K562 (cell line): Measurements from ENCODE around the gene MCEMP1. TPM values are rescaled to one million over a fixed set of nuclear protein-coding genes. Genes with fewer than 3 reads are reported as not detected.

Source experiments
- CBX3 ChIP-seq, 2 experiments: IDR thresholded peaks; 1 replicate in 1 of 2; 2 replicates in 1 of 2; pipeline ENCODE4 v1.6.1; 2012; ENCODE audit warnings: inconsistent platforms in 2 of 2, low read length in 2 of 2, borderline replicate concordance in 1 of 2, control low read depth in 1 of 2
- COPS2 ChIP-seq: fragments of 450-650 bp; conservative IDR thresholded peaks from 2 replicates; pipeline ENCODE4 v1.6.1; 2016; ENCODE audit warnings: mild to moderate bottlenecking, moderate library complexity
- HINFP ChIP-seq: fragments of 450-650 bp; conservative IDR thresholded peaks from 2 replicates; pipeline ENCODE4 v1.6.1; 2016; ENCODE audit warnings: missing genetic modification characterization, low read depth, mild to moderate bottlenecking, control low read depth, missing compliant biosample characterization
- IRF2 ChIP-seq: sonication (generic); formaldehyde crosslinking; IDR thresholded peaks from 2 replicates; pipeline ENCODE4 v1.8.1; 2022; ENCODE audit warnings: mild to moderate bottlenecking, missing genetic modification reagents
- KDM4B ChIP-seq, 2 experiments: fragments of 450-650 bp in 1 of 2; sonication (generic) in 1 of 2; IDR thresholded peaks; 2 replicates each; pipeline ENCODE4 v1.6.1; 2016 to 2017; ENCODE audit warnings: borderline replicate concordance in 2 of 2, antibody characterized with exemption in 1 of 2, low read depth in 1 of 2, mild to moderate bottlenecking in 1 of 2
- MXI1 ChIP-seq: IDR thresholded peaks from 2 replicates; pipeline ENCODE4 v1.6.1; 2011; ENCODE audit warnings: low read depth, mild to moderate bottlenecking, improper control_type of control experiment, low read length
- NELFE ChIP-seq: IDR thresholded peaks from 2 replicates; pipeline ENCODE4 v1.6.1; 2011; ENCODE audit warnings: mild to moderate bottlenecking; ENCODE audit not compliant: insufficient read depth, insufficient read length
- SETDB1 ChIP-seq: IDR thresholded peaks from one replicate; pipeline ENCODE4 v1.6.1; 2012; ENCODE audit warnings: low read length, control low read depth, inconsistent platforms
- ZBTB43 ChIP-seq: sonication (generic); formaldehyde crosslinking; IDR thresholded peaks from 2 replicates; pipeline ENCODE4 v1.8.0; 2023; ENCODE audit warnings: mild to moderate bottlenecking, missing genetic modification reagents
- ZC3H4 ChIP-seq: sonication (generic); formaldehyde crosslinking; IDR thresholded peaks from 2 replicates; pipeline ENCODE4 v1.9.0; 2021; ENCODE audit warnings: missing genetic modification reagents, borderline replicate concordance
- ZNF551 ChIP-seq: fragments of 250-450 bp; sonication (Bioruptor Pico); IDR thresholded peaks from 2 replicates; pipeline ENCODE4 v1.5.0; 2021; ENCODE audit warnings: mild to moderate bottlenecking, moderate library complexity
- ZNF592 ChIP-seq: fragments of 450-650 bp; IDR thresholded peaks from 2 replicates; pipeline ENCODE4 v1.6.1; 2017; ENCODE audit warnings: antibody characterized with exemption, mild to moderate bottlenecking
- polyA plus RNA-seq, 8 experiments: library from polyadenylated mRNA; depleted of rRNA in 4 of 8; stranded (reverse) in 5 of 8; unstranded in 3 of 8; fragments of >200 nt; fragmentation: Nextera tagmentation in 2 of 8; fragmentation: Illumina TruSeq in 1 of 8; extraction: Ambion mirVana in 2 of 8; extraction: Trizol in 1 of 8; gene quantifications; 2 replicates each; pipeline versions ENCODE4 v1.2.1 to v1.2.3, GENCODE V29; 2011 to 2014; ENCODE audit warnings: inconsistent platforms in 1 of 8, missing spikeins in 1 of 8
- total RNA-seq, 7 experiments: library from RNA; depleted of rRNA in 6 of 7; stranded (reverse); fragments of >200 nt in 6 of 7; fragmentation: Illumina TruSeq in 2 of 7; extraction: Trizol in 2 of 7; gene quantifications; 2 replicates each; pipeline versions ENCODE4 v1.2.1 to v1.2.3, GENCODE V29; 2011 to 2021; ENCODE audit warnings: low replicate concordance in 1 of 7

The MCEMP1 gene
- total and polyA plus RNA-seq, 9 of the 15 experiments (the other 6 are each of a cell fraction or from before 2014, with no cell fraction given), result 0.11 to 1.8 (median 0.51) TPM

GRCh38 chr19:7636691-7637373 is 40.1 kb upstream of the MCEMP1 start, which contains the start of gene STXBP2 (continued):
- no peak for TF ChIP-seq HINFP (tag)
- TF ChIP-seq COPS2, result no peak
- peak; percentile 45; the same call in 1 of the 2 replicates for TF ChIP-seq ZNF592
- no peak for TF ChIP-seq ZC3H4 (CRISPR knock-in tag)
- TF ChIP-seq KDM4B (IDR thresholded peaks at IDR 0.05; ENCODE audit: borderline replicate concordance in 2 of 2, low read depth in 1 of 2), result no peak
- TF ChIP-seq IRF2 (CRISPR knock-in tag), result no peak
- no peak for TF ChIP-seq ZBTB43
- TF ChIP-seq CBX3 (IDR thresholded peaks at IDR 0.05; ENCODE audit: borderline replicate concordance in 1 of 2, low read length in 2 of 2), result peak in 1 of 2 experiments; percentile 91; a peak in 1 of 3 replicates
- no peak for TF ChIP-seq ZNF551
- no peak for TF ChIP-seq SETDB1
- no peak for TF ChIP-seq MXI1
- TF ChIP-seq NELFE, result no peak
